Endothelial cell (in vitro differentiated cells): ENCODE measurements around the gene LILRA2. TPM values are rescaled to one million over a fixed set of nuclear protein-coding genes. Genes with fewer than 3 reads are reported as not detected.
A peak's percentile ranks its signal among the peaks of the same experiment; 100 is the strongest.
"Not testable (repeated sequence)": the region's sequence is repeated elsewhere in the genome, so short reads cannot be mapped to it uniquely, and the experiment has no call there.

Source experiments
- DNase-seq: peaks from one replicate; pipeline ENCODE4 v3.0.0; 2021; ENCODE audit warnings: low spot score
- H3K27ac Mint-ChIP-seq: one replicate; pipeline ENCODE4 v1.8.0; 2021; ENCODE audit warnings: mixed read lengths, inconsistent platforms; ENCODE audit not compliant: unreplicated experiment
- H3K27me3 Mint-ChIP-seq: one replicate; pipeline ENCODE4 v1.8.0; 2021; ENCODE audit warnings: mild to moderate bottlenecking, moderate library complexity, mixed read lengths, inconsistent platforms; ENCODE audit not compliant: unreplicated experiment
- H3K36me3 Mint-ChIP-seq: one replicate; pipeline ENCODE4 v1.8.0; 2021; ENCODE audit warnings: mild to moderate bottlenecking, low read depth, mixed read lengths, inconsistent platforms; ENCODE audit not compliant: unreplicated experiment
- H3K4me1 Mint-ChIP-seq: one replicate; pipeline ENCODE4 v1.8.0; 2021; ENCODE audit warnings: mild to moderate bottlenecking, mixed read lengths, inconsistent platforms; ENCODE audit not compliant: unreplicated experiment
- H3K4me3 Mint-ChIP-seq: one replicate; pipeline ENCODE4 v1.8.0; 2021; ENCODE audit warnings: mild to moderate bottlenecking, mixed read lengths, inconsistent platforms; ENCODE audit not compliant: unreplicated experiment
- H3K9me3 Mint-ChIP-seq: one replicate; pipeline ENCODE4 v1.8.0; 2021; ENCODE audit warnings: mixed read lengths, inconsistent platforms; ENCODE audit not compliant: unreplicated experiment
- total RNA-seq: library from RNA; stranded (reverse); fragmentation: NEBNext Ultra II Directional; extraction: Animal tissue kit (Norgen Biotek cat#: 25700); gene quantifications from one replicate; pipeline ENCODE4 v1.2.1, GENCODE V29; 2021; ENCODE audit not compliant: unreplicated experiment
- TF ChIP-seq, protein P1 (sequence below): fragments of 200-600 bp; sonication (generic); IDR thresholded peaks from one replicate; pipeline ENCODE4 v1.5.0; 2021; ENCODE audit warnings: antibody characterized with exemption; ENCODE audit not compliant: unreplicated experiment

Gene LILRA2
- total RNA-seq, 1 donor from 2014 or later, result not detected

DNA sequence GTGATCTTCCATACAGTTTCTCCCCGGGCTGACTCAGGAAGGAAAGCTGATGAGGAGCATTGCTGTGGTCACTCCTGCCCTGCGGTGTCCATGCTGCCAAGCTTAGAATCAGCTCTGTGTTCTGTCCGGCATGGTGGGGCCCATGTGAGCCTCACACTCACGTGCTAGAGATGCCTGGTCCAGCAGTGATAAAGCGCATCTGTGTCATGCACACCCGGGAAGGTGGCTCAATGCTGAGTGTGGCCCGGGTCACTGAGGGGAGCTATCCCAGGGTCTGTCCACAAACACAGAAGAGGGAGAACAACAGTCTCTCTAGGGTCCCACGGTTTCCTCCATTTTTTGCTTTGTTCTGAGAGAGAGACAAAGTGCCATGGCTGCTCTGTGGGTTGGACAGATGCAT, 53.2 kb downstream of the LILRA2 start:
- H3K4me3 Mint-ChIP-seq, result no peak overlapping the region
- peaks cover 25% of the 10 kb centered on the region for H3K36me3 Mint-ChIP-seq

DNA sequence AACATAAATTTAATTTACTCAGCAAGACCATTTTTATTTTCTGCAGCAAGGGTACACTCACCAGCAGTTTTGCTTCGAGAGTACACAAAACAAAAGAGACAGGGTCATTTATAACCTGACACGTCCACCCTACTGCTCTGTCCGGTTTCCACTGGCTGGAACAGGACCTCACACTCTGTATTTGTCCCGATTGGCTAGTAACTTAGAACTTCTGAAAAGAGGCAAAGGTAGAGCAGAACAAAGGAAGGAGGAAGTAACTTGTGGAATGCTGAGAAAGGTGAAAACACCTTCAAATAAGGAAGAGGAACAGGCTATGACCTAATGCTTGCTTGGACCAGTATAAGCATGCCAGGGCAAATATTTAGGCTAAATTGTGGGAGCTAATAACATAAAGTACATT, 54.3 kb downstream of the LILRA2 start:
- not testable (repeated sequence) for DNase-seq, H3K4me1 Mint-ChIP-seq, H3K27ac Mint-ChIP-seq, H3K4me3 Mint-ChIP-seq
- Mint-ChIP-seq H3K9me3 (peaks cover 34% of the 10 kb centered on the region), H3K36me3 (peaks cover 25% of the 10 kb centered on the region), H3K27me3 (peaks cover 11% of the 10 kb centered on the region)

More for the DNA sequence above, 53.2 kb downstream of the LILRA2 start:
- peaks cover 40% of the 10 kb centered on the region for H3K9me3 Mint-ChIP-seq
- H3K27ac Mint-ChIP-seq, result no peak overlapping the region
- TF ChIP-seq, protein P1, sequence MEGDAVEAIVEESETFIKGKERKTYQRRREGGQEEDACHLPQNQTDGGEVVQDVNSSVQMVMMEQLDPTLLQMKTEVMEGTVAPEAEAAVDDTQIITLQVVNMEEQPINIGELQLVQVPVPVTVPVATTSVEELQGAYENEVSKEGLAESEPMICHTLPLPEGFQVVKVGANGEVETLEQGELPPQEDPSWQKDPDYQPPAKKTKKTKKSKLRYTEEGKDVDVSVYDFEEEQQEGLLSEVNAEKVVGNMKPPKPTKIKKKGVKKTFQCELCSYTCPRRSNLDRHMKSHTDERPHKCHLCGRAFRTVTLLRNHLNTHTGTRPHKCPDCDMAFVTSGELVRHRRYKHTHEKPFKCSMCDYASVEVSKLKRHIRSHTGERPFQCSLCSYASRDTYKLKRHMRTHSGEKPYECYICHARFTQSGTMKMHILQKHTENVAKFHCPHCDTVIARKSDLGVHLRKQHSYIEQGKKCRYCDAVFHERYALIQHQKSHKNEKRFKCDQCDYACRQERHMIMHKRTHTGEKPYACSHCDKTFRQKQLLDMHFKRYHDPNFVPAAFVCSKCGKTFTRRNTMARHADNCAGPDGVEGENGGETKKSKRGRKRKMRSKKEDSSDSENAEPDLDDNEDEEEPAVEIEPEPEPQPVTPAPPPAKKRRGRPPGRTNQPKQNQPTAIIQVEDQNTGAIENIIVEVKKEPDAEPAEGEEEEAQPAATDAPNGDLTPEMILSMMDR, result no peak
- H3K27me3 Mint-ChIP-seq, result peaks cover 11% of the 10 kb centered on the region
- H3K4me1 Mint-ChIP-seq, result no peaks in the 10 kb centered on the region
- DNase-seq, result no peak

DNA sequence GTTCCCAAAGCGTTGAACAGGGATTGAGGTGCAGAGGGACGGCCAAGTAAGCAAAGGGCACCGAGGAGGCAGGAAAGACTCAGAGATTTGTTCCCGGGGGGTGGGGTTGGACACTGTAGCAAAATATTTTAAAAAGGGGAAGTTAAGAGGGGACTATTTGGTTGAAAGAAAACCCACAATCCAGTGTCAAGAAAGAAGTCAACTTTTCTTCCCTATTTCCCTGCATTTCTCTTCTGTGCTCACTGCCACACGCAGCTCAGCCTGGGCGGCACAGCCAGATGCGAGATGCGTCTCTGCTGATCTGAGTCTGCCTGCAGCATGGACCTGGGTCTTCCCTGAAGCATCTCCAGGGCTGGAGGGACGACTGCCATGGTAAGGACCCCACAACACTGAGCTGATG, 56.7 kb downstream of the LILRA2 start, which contains the start of gene LILRB1:
TSS of gene LILRB1 (plus strand) at position 223 of the 400 bp plus-strand sequence. CDS start 590 bp downstream, outside the sequence.
- H3K27ac Mint-ChIP-seq, DNase-seq, H3K4me1 Mint-ChIP-seq: not testable (repeated sequence)
- H3K4me3 Mint-ChIP-seq, result peak within 1 kb of the TSS; percentile 31
- H3K27me3 Mint-ChIP-seq, result peaks cover 11% of the 10 kb centered on the region
- H3K36me3 Mint-ChIP-seq, result peaks cover 21% of the 10 kb centered on the region
- H3K9me3 Mint-ChIP-seq, result peaks cover 24% of the 10 kb centered on the region

DNA sequence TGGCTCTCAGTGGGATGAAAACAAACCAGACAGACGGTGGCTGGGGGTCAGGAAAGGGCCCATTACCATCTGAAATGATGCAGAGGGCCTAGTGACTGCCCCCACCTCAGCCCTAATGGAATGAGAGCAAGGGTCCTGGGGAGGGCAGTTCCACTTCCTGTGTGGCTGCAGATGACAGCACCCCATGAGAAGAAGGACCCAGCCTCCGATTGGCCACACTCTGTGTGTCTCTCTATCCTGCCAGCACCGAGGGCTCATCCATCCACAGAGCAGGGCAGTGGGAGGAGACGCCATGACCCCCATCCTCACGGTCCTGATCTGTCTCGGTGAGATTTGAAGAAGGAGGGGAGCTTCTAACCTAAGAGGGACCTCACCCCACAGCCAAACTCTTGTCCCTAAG, 57.2 kb downstream of the LILRA2 start:
- H3K27me3 Mint-ChIP-seq, result peaks cover 13% of the 10 kb centered on the region
- peaks cover 22% of the 10 kb centered on the region for H3K9me3 Mint-ChIP-seq
- no peak for DNase-seq
- peaks cover 20% of the 10 kb centered on the region for H3K36me3 Mint-ChIP-seq
- H3K27ac Mint-ChIP-seq, result no peak overlapping the region
- H3K4me3 Mint-ChIP-seq, result no peak overlapping the region
- TF ChIP-seq, protein P1, result no peak
- H3K4me1 Mint-ChIP-seq, result no peaks in the 10 kb centered on the region

DNA sequence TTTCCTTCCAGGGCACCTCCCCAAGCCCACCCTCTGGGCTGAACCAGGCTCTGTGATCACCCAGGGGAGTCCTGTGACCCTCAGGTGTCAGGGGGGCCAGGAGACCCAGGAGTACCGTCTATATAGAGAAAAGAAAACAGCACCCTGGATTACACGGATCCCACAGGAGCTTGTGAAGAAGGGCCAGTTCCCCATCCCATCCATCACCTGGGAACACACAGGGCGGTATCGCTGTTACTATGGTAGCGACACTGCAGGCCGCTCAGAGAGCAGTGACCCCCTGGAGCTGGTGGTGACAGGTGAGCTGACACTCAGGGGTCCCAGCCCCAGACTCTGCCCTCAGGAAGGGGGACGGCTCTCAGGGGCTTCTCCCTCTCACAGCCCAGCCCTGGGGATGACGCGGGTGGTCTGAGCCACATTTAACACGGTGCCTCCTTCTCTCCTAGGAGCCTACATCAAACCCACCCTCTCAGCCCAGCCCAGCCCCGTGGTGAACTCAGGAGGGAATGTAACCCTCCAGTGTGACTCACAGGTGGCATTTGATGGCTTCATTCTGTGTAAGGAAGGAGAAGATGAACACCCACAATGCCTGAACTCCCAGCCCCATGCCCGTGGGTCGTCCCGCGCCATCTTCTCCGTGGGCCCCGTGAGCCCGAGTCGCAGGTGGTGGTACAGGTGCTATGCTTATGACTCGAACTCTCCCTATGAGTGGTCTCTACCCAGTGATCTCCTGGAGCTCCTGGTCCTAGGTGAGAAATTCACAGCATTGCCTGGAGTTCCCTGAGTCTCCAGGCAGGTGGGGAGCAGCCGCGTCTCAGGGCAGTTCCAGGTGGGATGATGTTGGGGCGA, 58.1 kb downstream of the LILRA2 start:
- Mint-ChIP-seq H3K36me3 (peaks cover 13% of the 10 kb centered on the region), H3K9me3 (peaks cover 14% of the 10 kb centered on the region)
- not testable (repeated sequence) for DNase-seq, H3K4me1 Mint-ChIP-seq, H3K27ac Mint-ChIP-seq, H3K4me3 Mint-ChIP-seq, H3K27me3 Mint-ChIP-seq

DNA sequence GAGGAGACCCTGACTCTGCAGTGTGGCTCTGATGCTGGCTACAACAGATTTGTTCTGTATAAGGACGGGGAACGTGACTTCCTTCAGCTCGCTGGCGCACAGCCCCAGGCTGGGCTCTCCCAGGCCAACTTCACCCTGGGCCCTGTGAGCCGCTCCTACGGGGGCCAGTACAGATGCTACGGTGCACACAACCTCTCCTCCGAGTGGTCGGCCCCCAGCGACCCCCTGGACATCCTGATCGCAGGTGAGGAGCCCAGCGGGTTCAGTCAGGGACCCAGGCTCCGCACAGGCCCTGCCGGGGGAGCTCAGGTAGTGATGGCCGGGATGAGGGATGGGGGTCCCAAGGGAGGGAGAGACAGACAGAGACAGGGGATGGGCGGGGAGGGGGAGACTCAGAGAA, 58.9 kb downstream of the LILRA2 start:
- peaks cover 16% of the 10 kb centered on the region for H3K9me3 Mint-ChIP-seq
- not testable (repeated sequence) for DNase-seq, H3K4me1 Mint-ChIP-seq, H3K4me3 Mint-ChIP-seq, H3K27ac Mint-ChIP-seq
- H3K36me3 Mint-ChIP-seq, result peaks cover 13% of the 10 kb centered on the region
- peaks cover 12% of the 10 kb centered on the region for H3K27me3 Mint-ChIP-seq

DNA sequence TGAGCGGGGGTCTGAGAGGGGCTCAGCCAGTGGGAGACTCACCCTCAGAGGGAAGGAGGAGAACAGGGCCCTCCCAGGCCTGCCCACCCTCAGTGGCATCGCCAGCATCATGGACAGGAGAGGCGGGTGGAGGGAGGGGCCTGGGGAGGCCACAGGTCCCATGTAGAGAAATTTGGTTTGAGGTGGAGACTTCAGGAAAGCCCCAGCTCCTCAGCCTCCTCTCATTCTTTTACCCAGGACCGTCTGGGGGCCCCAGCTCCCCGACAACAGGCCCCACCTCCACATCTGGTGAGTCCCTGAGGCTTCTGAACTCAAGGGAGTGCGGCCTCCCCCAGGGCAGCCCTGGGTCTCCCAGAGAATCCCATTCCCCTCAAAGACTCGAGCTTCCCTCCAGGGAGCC, 59.8 kb downstream of the LILRA2 start:
- Mint-ChIP-seq H3K27me3 (peaks cover 12% of the 10 kb centered on the region), H3K4me3 (no peak overlapping the region), H3K9me3 (peaks cover 18% of the 10 kb centered on the region), H3K27ac (no peak overlapping the region), H3K4me1 (no peaks in the 10 kb centered on the region), H3K36me3 (peaks cover 13% of the 10 kb centered on the region)
- no peak for DNase-seq
- TF ChIP-seq, protein P1, result no peak

DNA sequence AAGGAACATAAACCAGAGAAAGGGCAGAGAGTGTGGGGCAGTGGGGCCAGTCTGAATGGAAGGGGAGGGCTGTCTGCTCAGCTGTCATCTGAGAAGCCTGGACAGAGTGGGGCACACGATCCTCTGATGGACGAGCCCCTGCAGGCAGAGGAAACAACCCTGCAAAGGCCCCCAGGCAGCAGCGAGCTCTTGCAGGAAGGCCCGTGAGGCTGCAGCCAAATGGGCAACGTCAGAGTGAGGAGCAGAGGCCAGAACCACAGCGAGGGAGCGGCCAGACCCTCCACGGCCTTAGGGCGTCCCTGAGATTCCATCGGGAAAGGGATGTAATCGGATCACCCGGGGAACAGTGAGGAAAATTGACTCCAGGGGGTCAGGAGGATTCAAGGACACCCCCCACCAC, 62.5 kb downstream of the LILRA2 start:
- not testable (repeated sequence) for H3K27ac Mint-ChIP-seq, DNase-seq, H3K36me3 Mint-ChIP-seq, H3K4me1 Mint-ChIP-seq, H3K27me3 Mint-ChIP-seq, H3K4me3 Mint-ChIP-seq
- peaks cover 26% of the 10 kb centered on the region for H3K9me3 Mint-ChIP-seq
